ENCODE data around the gene CEP250. TPM values are rescaled to one million over a fixed set of nuclear protein-coding genes. Genes with fewer than 3 reads are reported as not detected.
"Not testable (repeated sequence)": the region's sequence is repeated elsewhere in the genome, so short reads cannot be mapped to it uniquely, and the experiment has no call there.

Gene CEP250
- total RNA-seq, 2 experiments from 2014 or later = 43.2 to 48.5 TPM

GRCh38 chr20:35449855-35450254, 5.5 kb upstream of the CEP250 start:
- POLR2A ChIA-PET = interaction anchor here (0.7 kb wide), 1 partner anchor 8 kb away, joined by 3 read pairs; no protein-coding TSS in a partner anchor
- CTCF ChIA-PET = interaction anchor here (0.7 to 1.2 kb wide), 2 partner anchors 145 to 216 kb away, joined by 3 to 4 read pairs; no protein-coding TSS in a partner anchor

GRCh38 chr20:35451295-35451694, 4.1 kb upstream of the CEP250 start:
- CTCF ChIA-PET = no interaction called here
- POLR2A ChIA-PET = no interaction called here

GRCh38 chr20:35453647-35454046, 1.8 kb upstream of the CEP250 start:
- POLR2A ChIA-PET = interaction anchor here (0.7 kb wide), 1 partner anchor 16 kb away, joined by 3 read pairs; no protein-coding TSS in a partner anchor
- CTCF ChIA-PET = interaction anchor here (0.7 to 2.3 kb wide), 4 partner anchors 10 to 164 kb away, joined by 3 to 15 read pairs (median 6); no protein-coding TSS in a partner anchor

- ChIA-PET CTCF (interaction anchor here (1.0 to 2.8 kb wide), 3 partner anchors 10 to 22 kb away, joined by 3 to 13 read pairs (median 8); no protein-coding TSS in a partner anchor), POLR2A (interaction anchor here (0.6 kb wide), 1 partner anchor 1558 kb away, joined by 11 read pairs; no protein-coding TSS in a partner anchor)
Measured at GRCh38 chr20:35456700-35457099, 1.3 kb downstream of the CEP250 start.

- POLR2A ChIA-PET = not testable (repeated sequence)
- CTCF ChIA-PET = interaction anchor here (1.3 kb wide), 1 partner anchor 154 kb away, joined by 3 read pairs; no protein-coding TSS in a partner anchor
Measured at GRCh38 chr20:35457539-35457938, 2.1 kb downstream of the CEP250 start.

- ChIA-PET CTCF (interaction anchor here (1.3 kb wide), 1 partner anchor 155 kb away, joined by 3 read pairs; no protein-coding TSS in a partner anchor), POLR2A (no interaction called here)
Measured at GRCh38 chr20:35458388-35458787, 3.0 kb downstream of the CEP250 start.

- POLR2A ChIA-PET = no interaction called here
- CTCF ChIA-PET = interaction anchor here (1.5 to 2.5 kb wide), 3 partner anchors 14 to 157 kb away, joined by 3 to 7 read pairs (median 4); no protein-coding TSS in a partner anchor
Measured at GRCh38 chr20:35461620-35462019, 6.2 kb downstream of the CEP250 start.

GRCh38 chr20:35462351-35462750, 7.0 kb downstream of the CEP250 start:
- ChIA-PET POLR2A (no interaction called here), CTCF (interaction anchor here (1.0 to 2.5 kb wide), 6 partner anchors 11 to 142 kb away, joined by 3 to 7 read pairs (median 4); no protein-coding TSS in a partner anchor)

- POLR2A ChIA-PET = no interaction called here
- CTCF ChIA-PET = interaction anchor here (0.6 to 2.8 kb wide), 15 partner anchors 9 to 234 kb away, joined by 3 to 15 read pairs (median 4); partner anchors contain the start of genes CEP250 and ERGIC3
Measured at GRCh38 chr20:35463455-35464300, 8.3 kb downstream of the CEP250 start.

GRCh38 chr20:35465976-35466375, 10.6 kb downstream of the CEP250 start:
- ChIA-PET CTCF (interaction anchor here (1.1 kb wide), 1 partner anchor 78 kb away, joined by 3 read pairs; no protein-coding TSS in a partner anchor), POLR2A (interaction anchor here (0.7 kb wide), 1 partner anchor 76 kb away, joined by 3 read pairs; the partner anchor contains the start of gene ERGIC3)

- CTCF ChIA-PET = interaction anchor here (1.1 kb wide), 1 partner anchor 79 kb away, joined by 3 read pairs; no protein-coding TSS in a partner anchor
- POLR2A ChIA-PET = no interaction called here
Measured at GRCh38 chr20:35466856-35467255, 11.5 kb downstream of the CEP250 start.

- ChIA-PET CTCF (interaction anchor here (0.7 kb wide), 1 partner anchor 408 kb away, joined by 3 read pairs; no protein-coding TSS in a partner anchor), POLR2A (no interaction called here)
Measured at GRCh38 chr20:35467339-35468224, 12.2 kb downstream of the CEP250 start.

GRCh38 chr20:35468671-35469334, 13.4 kb downstream of the CEP250 start:
- CTCF ChIA-PET = no interaction called here
- POLR2A ChIA-PET = no interaction called here

- ChIA-PET POLR2A (no interaction called here), CTCF (no interaction called here)
Measured at GRCh38 chr20:35472209-35472608, 16.8 kb downstream of the CEP250 start.

- ChIA-PET CTCF (interaction anchor here (1.1 kb wide), 1 partner anchor 11 kb away, joined by 3 read pairs; no protein-coding TSS in a partner anchor), POLR2A (no interaction called here)
Measured at GRCh38 chr20:35473684-35474083, 18.3 kb downstream of the CEP250 start.

GRCh38 chr20:35474303-35474871, 19.0 kb downstream of the CEP250 start:
- POLR2A ChIA-PET = no interaction called here
- CTCF ChIA-PET = interaction anchor here (0.7 to 1.1 kb wide), 3 partner anchors 11 to 27 kb away, joined by 3 read pairs; no protein-coding TSS in a partner anchor

- ChIA-PET CTCF (interaction anchor here (0.6 kb wide), 1 partner anchor 111 kb away, joined by 6 read pairs; no protein-coding TSS in a partner anchor), POLR2A (no interaction called here)
Measured at GRCh38 chr20:35476288-35476687, 20.9 kb downstream of the CEP250 start.

GRCh38 chr20:35478804-35479472, 23.5 kb downstream of the CEP250 start:
- ChIA-PET POLR2A (no interaction called here), CTCF (interaction anchor here (0.8 to 2.2 kb wide), 3 partner anchors 16 to 130 kb away, joined by 3 to 8 read pairs (median 3); partner anchors contain the start of gene CEP250)

Data from activated CD8-positive, alpha-beta memory T cell treated with anti-CD3 and anti-CD28 coated beads for 36 hours (primary cell).